Suprapubic skin (tissue), 4 donors: ENCODE data around the gene G6PC3.

Source experiments
- EP300 ChIP-seq: sonication (generic); formaldehyde crosslinking; IDR thresholded peaks from one replicate; pipeline ENCODE4 v1.6.1; 2017; ENCODE audit warnings: antibody characterized with exemption
- POLR2A ChIP-seq, 2 donors: fragments of 450-650 bp; IDR thresholded peaks; one replicate each; pipeline ENCODE4 v1.6.1; 2017; ENCODE audit warnings: antibody characterized with exemption in 2 of 2, mild to moderate bottlenecking in 2 of 2, moderate library complexity in 2 of 2
- POLR2AphosphoS5 ChIP-seq, 3 donors: sonication (generic); formaldehyde crosslinking; IDR thresholded peaks; one replicate each; pipeline ENCODE4 v1.6.1; 2017; ENCODE audit warnings: antibody characterized with exemption in 3 of 3
- TF ChIP-seq, protein P1 (sequence below), 2 donors: fragments of 200-600 bp in 1 of 2; fragments of 450-650 bp in 1 of 2; sonication (generic) in 1 of 2; IDR thresholded peaks; one replicate each; pipeline ENCODE4 v1.5.1; 2016 to 2019; ENCODE audit warnings: antibody characterized with exemption in 2 of 2, mild to moderate bottlenecking in 1 of 2, moderate library complexity in 1 of 2

DNA sequence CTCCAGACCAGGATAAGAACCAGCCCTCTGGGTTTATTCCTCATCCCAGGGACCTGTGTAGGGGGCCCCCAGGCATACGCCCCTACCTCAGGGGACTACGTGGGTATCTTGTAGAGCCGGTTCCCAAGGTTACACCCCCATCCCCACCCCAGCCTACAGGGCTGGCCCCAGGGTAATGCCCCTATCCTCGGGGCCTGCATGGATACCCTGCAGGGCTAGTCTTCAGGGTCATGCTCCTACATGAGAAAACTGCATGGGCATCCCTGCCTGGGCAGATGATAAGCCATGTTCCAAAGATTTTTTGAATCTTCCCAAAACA is 38.7 kb downstream of the G6PC3 start:
- TF ChIP-seq EP300 (no peak), POLR2A (IDR thresholded peaks at IDR 0.05) (no peak), POLR2AphosphoS5 (IDR thresholded peaks at IDR 0.05) (no peak)
- TF ChIP-seq, protein P1, sequence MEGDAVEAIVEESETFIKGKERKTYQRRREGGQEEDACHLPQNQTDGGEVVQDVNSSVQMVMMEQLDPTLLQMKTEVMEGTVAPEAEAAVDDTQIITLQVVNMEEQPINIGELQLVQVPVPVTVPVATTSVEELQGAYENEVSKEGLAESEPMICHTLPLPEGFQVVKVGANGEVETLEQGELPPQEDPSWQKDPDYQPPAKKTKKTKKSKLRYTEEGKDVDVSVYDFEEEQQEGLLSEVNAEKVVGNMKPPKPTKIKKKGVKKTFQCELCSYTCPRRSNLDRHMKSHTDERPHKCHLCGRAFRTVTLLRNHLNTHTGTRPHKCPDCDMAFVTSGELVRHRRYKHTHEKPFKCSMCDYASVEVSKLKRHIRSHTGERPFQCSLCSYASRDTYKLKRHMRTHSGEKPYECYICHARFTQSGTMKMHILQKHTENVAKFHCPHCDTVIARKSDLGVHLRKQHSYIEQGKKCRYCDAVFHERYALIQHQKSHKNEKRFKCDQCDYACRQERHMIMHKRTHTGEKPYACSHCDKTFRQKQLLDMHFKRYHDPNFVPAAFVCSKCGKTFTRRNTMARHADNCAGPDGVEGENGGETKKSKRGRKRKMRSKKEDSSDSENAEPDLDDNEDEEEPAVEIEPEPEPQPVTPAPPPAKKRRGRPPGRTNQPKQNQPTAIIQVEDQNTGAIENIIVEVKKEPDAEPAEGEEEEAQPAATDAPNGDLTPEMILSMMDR (IDR thresholded peaks at IDR 0.05), result no peak
